HG03439 (cell line): Measurements from ENCODE around the gene DDX59.
"Not testable (repeated sequence)": the region's sequence is repeated elsewhere in the genome, so short reads cannot be mapped to it uniquely, and the experiment has no call there.

Experiments used
- ATAC-seq: cut with Tn5 transposase; IDR thresholded peaks from one replicate; pipeline ENCODE4 v1.9.1; 2021; ENCODE audit warnings: mild to moderate bottlenecking, moderate library complexity; ENCODE audit not compliant: unreplicated experiment

The DDX59 gene

DNA sequence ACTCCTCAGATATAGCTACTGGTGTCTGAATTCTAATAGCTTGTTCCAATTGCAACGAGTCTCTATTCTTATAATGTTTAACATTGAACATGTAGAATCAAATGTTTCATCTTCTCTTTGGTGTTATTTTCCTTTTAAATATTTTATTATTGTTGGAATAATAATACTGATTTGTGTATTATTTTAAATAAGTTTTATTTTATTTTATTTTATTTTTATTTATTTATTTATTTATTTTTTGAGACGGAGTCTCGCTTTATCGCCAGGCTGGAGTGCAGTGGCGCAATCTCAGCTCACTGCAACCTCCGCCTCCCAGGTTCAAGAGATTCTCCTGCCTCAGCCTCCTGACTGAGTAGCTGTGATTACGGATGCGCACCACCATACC lies 39.2 kb downstream of the DDX59 start:
- ATAC-seq, result not testable (repeated sequence)

DNA sequence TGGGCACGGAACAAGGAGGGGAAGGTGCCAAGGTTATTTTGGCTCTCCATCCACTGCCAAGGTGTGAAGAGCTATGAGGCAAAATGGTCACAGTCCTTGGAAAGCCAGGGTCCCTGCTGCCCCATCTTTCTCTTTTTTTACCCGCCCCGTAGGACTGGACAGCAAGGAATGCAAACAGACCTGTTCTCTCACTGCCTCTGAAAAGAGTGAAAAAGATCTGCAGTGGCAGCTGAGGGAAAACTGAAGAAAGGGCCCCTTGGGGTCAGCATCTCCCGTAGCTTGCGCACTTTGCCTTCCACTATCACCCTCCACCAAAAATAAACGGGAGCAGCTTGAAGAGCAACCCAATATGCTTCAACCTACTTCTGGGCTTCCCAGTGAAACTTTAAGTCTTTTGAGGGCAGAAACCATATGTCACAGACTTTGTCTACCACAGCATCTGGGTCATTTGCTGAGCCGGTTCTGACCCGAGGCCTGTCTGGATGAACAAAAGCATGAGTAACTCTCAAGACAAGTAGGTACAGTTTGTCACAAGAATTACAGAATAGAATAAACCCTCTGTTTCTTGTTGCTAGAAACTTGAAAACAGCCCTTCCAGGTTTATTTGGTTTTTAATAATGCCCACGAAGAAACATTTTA lies 39.7 kb downstream of the DDX59 start:
- ATAC-seq, result no peak

DNA sequence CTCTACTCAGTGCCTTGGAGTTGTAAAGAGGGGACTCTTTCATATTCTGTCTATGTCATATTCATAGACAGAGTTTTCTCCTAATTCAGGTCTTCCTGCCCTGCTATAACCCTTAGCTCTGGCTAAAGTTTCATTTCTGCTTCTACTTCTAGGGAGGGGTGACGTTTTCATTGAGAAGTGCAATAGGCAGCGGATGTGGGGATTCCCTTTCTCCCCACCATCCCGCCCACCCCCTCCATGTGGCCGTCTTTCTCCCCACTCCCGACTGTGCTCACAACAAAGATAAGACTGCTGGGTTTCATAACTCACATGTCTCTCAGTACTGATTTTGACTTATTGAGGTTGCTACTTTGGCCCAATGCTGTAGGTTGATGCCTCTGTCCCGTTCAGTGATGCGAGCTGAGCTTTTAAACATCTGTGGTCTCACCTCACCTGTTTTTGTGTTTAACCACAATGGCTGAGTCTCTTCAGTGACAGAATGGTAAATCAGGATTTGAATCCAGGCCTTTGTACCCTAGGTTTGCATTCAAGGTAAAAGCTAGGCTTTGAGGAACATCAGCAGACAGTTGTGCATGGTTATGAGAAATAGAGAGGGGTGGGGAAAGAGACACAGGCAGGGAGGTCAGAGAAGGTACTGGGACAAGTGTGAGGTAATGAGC lies 41.4 kb downstream of the DDX59 start:
- peak; percentile 65 for ATAC-seq

- ATAC-seq, result no peak
Observed at GRCh38 chr1:200627575-200628222, 42.0 kb downstream of the DDX59 start.

GRCh38 chr1:200626853-200627534 lies 42.7 kb downstream of the DDX59 start:
- no peak for ATAC-seq

DNA sequence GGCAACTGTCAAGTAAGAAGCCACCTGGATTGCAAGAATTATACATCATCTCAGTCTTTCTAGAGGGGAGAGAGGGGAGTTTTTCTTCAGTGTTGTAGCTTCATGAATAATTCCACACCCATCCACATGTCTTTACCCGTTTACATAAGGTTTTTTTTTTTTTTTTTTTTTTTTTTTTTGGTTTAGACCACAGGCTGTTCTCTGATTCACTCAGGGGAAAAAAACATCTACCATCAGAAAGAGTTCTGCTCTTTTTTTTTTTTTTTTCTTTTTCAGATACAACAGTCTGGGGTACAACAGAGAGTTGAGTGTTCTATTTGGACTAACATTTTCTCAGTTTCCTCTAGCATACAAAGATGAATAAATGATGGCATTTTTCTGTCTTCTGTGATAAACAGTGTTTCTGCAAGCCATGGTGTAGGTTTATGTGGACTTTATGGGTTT lies 44.3 kb downstream of the DDX59 start:
- peak; percentile 24 for ATAC-seq

GRCh38 chr1:200624679-200625335 lies 44.9 kb downstream of the DDX59 start:
- no peak for ATAC-seq

- peak; percentile 93 for ATAC-seq
Observed at GRCh38 chr1:200620273-200621131, 49.2 kb downstream of the DDX59 start, which contains the start of gene KIF14. TSS of gene KIF14 (minus strand) at chr1:200620751. CDS start at chr1:200618723, 2,028 bp downstream.

DNA sequence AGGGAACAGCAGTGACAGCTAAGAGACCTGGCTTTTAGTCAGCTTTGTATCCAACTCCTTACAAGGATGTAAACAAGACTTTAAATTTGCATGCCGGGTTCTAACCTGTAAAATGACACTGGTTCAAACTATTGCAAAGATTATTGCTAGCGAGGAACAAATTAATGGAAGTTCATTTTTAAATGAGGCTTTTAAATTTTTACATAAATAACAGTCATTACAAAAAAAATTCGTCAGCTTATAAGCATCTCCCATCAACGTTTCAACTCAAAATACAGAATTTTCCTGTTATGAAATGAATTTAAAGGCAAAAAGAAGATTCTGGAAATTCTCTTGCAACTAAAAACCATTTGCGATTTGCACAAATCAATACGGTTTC lies 49.8 kb downstream of the DDX59 start:
- no peak for ATAC-seq

DNA sequence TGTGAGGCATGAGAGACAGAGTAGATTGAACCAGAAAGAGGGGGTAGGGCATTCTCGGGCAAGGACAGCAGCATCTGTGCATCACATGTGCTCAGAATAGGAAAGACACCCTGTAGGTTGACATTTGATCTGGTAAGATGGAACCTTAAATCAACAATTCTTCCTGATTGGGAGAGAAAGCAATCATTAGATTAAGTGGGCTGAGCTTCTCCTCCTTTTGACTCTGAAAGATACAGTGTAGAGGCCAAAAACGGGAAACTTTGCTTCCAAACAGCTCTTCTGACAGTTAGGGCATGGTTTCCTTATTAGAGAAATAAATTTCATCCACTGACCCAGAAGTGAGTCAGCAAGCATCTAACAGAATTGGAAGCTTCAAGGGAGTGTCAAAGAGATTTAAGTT lies 58.9 kb downstream of the DDX59 start:
- no peak for ATAC-seq

DNA sequence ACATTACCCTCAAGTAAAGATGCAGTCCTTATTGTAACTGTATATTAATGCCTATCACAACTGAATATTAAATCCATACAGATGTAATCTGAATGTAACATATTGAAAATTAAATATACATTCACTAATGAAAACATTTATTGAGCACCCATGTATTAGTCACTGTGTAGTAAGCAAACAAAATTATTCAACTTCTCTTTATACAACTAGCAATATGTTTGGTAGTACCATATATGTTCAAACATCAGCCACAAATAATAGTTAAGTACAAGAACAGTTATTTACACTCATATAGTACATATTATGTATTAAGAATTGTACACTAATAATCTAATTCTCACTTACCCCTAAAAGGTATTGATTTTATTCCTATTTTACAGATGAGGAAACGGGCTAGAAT lies 67.1 kb downstream of the DDX59 start:
- ATAC-seq, result no peak
